ENCODE data around the gene TFDP2.
"Not testable (repeated sequence)": the region's sequence is repeated elsewhere in the genome, so short reads cannot be mapped to it uniquely, and the experiment has no call there.

GRCh38 chr3:142144587-142144986 lies 4.8 kb downstream of the TFDP2 start:
- TF ChIP-seq CTCF (conservative IDR thresholded peaks at IDR 0.05); EZH2 (IDR thresholded peaks at IDR 0.05; ENCODE audit: low read depth): not testable (repeated sequence)
